NT2/D1 (cell line): ENCODE data around the gene RUNX1.

ENCODE experiments used
- DNase-seq: peaks from one replicate; pipeline ENCODE4 v3.0.0-alpha.2; 2011; ENCODE audit warnings: low read depth, low spot score
- H3K27me3 ChIP-seq: 2 replicates; pipeline ENCODE4 v1.6.0; 2011; ENCODE audit warnings: mild to moderate bottlenecking; ENCODE audit not compliant: insufficient read length, insufficient read depth
- H3K36me3 ChIP-seq: 2 replicates; pipeline ENCODE4 v1.6.1; 2011; ENCODE audit warnings: mild to moderate bottlenecking, low read length, mixed read lengths; ENCODE audit not compliant: insufficient read depth, insufficient read length
- H3K4me1 ChIP-seq: 2 replicates; pipeline ENCODE4 v1.5.1; 2011; ENCODE audit not compliant: insufficient read depth, insufficient read length
- H3K4me3 ChIP-seq: 2 replicates; pipeline ENCODE4 v1.5.1; 2011; ENCODE audit warnings: low read depth; ENCODE audit not compliant: insufficient read length
- H3K9ac ChIP-seq: 2 replicates; pipeline ENCODE4 v1.6.0; 2011; ENCODE audit warnings: low read depth; ENCODE audit not compliant: insufficient read length
- H3K9me3 ChIP-seq: 2 replicates; pipeline ENCODE4 v1.5.1; 2011; ENCODE audit warnings: mild to moderate bottlenecking, low read length; ENCODE audit not compliant: insufficient read depth
- SUZ12 ChIP-seq: IDR thresholded peaks from 2 replicates; pipeline ENCODE4 v1.6.1; 2011; ENCODE audit not compliant: insufficient read length, insufficient read depth; ENCODE audit errors: extremely low read depth
- YY1 ChIP-seq: IDR thresholded peaks from 2 replicates; pipeline ENCODE4 v1.6.1; 2011; ENCODE audit not compliant: insufficient read length, insufficient read depth
- ZNF274 ChIP-seq: IDR thresholded peaks from 2 replicates; pipeline ENCODE4 v1.6.1; 2011; ENCODE audit warnings: mild to moderate bottlenecking, low read depth, low read length

Gene RUNX1

DNA sequence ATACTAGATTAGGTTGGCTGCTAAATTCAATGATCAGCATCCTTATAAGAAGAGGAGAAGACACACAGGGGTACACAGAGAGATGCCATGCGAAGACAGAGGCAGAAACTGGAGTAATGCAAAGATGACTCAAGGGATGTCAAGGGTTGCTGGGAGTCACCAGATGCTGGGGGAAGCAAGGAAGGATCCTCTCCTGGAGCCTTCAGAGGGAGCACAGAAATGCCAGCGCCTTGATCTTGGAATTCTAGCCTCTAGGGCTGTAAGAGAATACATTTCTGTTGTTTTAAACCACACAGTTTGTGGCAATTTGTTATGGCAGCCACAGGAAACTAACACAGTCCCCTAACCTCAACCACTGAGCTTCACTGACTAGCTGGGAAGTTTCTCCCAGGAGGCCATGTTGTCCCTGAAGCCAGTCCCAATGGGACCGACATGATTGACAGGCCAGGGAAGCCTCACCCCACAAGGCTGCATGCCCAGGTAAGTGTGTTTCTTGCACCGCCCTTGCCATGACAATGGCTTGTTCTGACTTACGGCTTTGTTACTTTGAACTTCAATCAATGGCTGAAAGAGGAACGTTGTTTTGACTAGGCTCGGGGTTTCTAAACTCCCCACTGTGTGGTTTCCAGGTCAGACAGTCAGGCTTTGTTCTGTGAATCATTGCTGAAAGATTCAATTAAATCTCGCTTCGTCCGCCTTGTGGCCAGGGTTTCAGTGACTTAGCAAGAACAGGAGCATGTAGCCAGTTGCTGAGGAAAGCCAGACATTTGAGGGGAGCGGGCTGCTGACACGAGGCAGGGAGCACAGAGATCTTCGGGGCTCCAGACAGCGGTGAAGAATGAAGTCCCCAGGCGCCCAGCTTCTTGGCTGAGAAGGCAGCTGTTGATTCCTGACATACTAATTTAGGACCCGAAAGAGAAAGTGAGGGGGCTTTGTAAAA is 62.3 kb downstream of the RUNX1 start:
- Histone ChIP-seq H3K9me3 (no peaks in the 10 kb centered on the region), H3K4me3 (no peak overlapping the region), H3K4me1 (peaks cover 6% of the 10 kb centered on the region), H3K27me3 (peaks cover 27% of the 10 kb centered on the region), H3K9ac (no peak overlapping the region), H3K36me3 (no peaks in the 10 kb centered on the region)
- TF ChIP-seq SUZ12 (no peak), YY1 (peak; percentile 16), ZNF274 (no peak)
- DNase-seq = peak; percentile 54

DNA sequence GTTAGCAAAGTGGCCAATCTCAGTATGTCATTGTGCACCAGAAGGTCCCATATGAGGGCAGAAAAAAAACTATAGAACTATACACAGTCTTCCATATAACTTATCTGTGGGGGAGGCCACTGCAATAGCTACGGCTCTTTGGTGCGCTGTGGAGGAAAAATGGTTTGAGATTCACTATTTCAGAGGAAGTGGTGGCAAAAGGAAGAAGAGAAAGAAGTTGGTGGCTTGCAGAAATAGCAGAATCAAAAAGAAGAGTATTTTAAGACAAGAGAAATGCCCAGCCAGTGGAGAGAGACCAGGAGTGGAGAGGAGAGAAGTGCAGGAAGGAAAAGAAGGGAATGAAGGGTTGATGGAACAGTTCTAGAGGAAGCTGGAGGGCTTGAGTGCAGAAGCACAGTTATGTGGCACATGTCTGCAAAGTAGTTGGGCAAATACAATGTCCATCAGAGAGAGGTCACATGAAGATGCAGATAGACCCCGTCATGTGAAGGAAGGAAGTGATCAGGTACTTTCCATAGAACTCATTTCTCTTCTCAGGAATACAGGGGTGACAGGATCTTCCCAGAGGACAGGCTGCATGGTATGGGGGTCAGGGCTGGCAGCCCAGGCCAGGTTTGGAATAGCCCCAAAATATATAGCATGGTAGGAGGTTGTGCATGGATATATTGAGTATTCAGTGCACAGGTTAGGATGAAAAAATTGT is 64.6 kb downstream of the RUNX1 start:
- Histone ChIP-seq H3K4me3 (no peak overlapping the region), H3K27me3 (peaks cover 23% of the 10 kb centered on the region), H3K9ac (no peak overlapping the region), H3K4me1 (peaks cover 6% of the 10 kb centered on the region), H3K9me3 (no peaks in the 10 kb centered on the region), H3K36me3 (no peaks in the 10 kb centered on the region)
- TF ChIP-seq ZNF274 = no peak
- no peak for TF ChIP-seq YY1
- no peak for TF ChIP-seq SUZ12
- no peak for DNase-seq

DNA sequence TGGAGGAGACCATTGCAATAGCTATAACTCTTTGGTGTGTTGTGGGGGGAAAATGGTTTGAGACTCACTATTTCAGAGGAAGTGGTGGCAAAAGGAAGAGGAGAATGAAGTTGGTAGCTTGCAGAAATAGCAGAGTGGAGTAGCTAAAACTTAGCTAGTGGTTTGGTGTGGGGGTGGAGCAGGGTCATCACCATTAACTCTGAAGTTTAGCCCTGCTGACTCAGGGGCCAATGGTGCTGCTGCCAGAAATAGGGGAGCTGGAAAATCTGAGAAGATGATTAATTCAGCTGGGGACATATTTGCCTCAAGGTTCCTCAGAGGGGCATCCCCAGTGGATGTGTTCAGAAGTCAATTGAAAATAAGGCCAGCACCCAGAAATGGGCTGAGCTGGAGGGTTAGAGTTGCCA is 65.4 kb downstream of the RUNX1 start:
- peaks cover 6% of the 10 kb centered on the region for H3K4me1 ChIP-seq
- no peak overlapping the region for H3K9ac ChIP-seq
- H3K9me3 ChIP-seq = no peaks in the 10 kb centered on the region
- no peak for DNase-seq
- no peaks in the 10 kb centered on the region for H3K36me3 ChIP-seq
- H3K4me3 ChIP-seq = no peak overlapping the region
- no peak for TF ChIP-seq SUZ12
- TF ChIP-seq YY1 = no peak
- TF ChIP-seq ZNF274 = no peak
- H3K27me3 ChIP-seq = peaks cover 19% of the 10 kb centered on the region

DNA sequence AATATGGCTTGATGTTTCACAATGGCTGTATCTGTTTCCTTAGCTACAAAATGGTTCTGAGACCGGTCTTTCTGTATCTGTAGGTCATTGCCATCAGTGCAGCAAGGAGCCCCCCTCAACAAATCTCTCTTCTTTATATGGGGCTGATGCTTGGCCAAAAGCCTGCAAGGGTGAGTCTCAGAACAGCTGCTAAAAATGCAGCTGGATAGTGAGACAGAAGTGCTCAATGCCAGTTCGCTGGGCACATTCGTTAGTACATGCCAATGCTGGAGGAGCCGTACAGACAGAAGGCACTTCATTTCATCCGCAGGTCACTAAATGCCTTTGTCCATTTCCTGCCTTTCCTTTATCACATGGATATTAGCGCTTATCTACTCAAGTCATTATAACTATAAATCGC is 67.3 kb downstream of the RUNX1 start:
- Histone ChIP-seq H3K4me1 (peaks cover 6% of the 10 kb centered on the region), H3K9ac (no peak overlapping the region), H3K4me3 (no peak overlapping the region), H3K27me3 (peaks cover 2% of the 10 kb centered on the region), H3K9me3 (no peaks in the 10 kb centered on the region), H3K36me3 (no peaks in the 10 kb centered on the region)
- no peak for TF ChIP-seq SUZ12
- TF ChIP-seq YY1 = no peak
- TF ChIP-seq ZNF274 = no peak
- DNase-seq = no peak

- no peaks in the 10 kb centered on the region for H3K36me3 ChIP-seq
- no peak overlapping the region for H3K4me3 ChIP-seq
- H3K9ac ChIP-seq = no peak overlapping the region
- peaks cover 2% of the 10 kb centered on the region for H3K27me3 ChIP-seq
- no peak for DNase-seq
- TF ChIP-seq YY1 (no peak), SUZ12 (no peak), ZNF274 (no peak)
- H3K4me1 ChIP-seq = peaks cover 3% of the 10 kb centered on the region
- no peaks in the 10 kb centered on the region for H3K9me3 ChIP-seq
Observed at GRCh38 chr21:34980423-34981115, 68.5 kb downstream of the RUNX1 start.

DNA sequence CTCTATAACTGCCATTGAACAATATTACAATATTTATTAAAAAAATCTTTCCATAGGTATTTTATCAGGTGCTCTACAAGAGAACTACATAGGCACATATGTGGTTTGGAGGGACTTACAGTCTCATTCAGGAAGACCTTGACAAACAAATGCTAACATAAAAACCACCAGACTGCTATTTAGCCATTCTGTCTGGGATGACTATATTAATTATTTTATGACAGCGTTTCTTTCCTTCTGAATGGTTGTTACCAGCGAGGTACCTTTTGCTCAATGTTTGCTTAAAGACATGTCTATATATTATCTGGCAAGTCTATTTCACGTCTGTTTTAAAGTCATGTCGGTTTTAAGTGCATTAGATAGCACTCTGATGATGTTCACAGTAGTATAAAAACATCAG is 69.7 kb downstream of the RUNX1 start:
- no peak overlapping the region for H3K9ac ChIP-seq
- no peak overlapping the region for H3K4me3 ChIP-seq
- no peak for TF ChIP-seq ZNF274
- no peak for TF ChIP-seq YY1
- H3K9me3 ChIP-seq = no peaks in the 10 kb centered on the region
- peaks cover 3% of the 10 kb centered on the region for H3K4me1 ChIP-seq
- no peaks in the 10 kb centered on the region for H3K36me3 ChIP-seq
- no peak for DNase-seq
- H3K27me3 ChIP-seq = no peaks in the 10 kb centered on the region

DNA sequence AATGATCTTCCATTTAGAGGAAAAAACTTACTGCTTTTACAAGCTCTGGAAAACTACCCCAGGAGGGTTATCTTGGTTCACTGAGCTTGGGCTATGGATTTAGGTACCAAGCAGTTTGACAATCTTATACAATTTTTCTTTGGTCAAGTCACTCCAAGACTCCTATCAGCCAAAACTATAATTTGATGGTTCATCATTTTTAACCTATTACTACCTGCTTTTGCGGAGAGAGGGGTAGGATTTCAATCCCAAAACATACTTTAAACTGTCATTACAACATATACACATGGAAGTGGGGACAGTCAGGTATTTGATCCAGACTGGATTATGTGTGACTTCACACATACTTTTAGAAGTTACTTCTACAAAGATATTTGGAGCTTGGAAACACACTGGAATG is 71.8 kb downstream of the RUNX1 start:
- H3K4me3 ChIP-seq = no peak overlapping the region
- no peaks in the 10 kb centered on the region for H3K36me3 ChIP-seq
- no peaks in the 10 kb centered on the region for H3K4me1 ChIP-seq
- no peak overlapping the region for H3K9ac ChIP-seq
- H3K27me3 ChIP-seq = no peaks in the 10 kb centered on the region
- no peaks in the 10 kb centered on the region for H3K9me3 ChIP-seq
- no peak for TF ChIP-seq SUZ12
- TF ChIP-seq YY1 = no peak
- TF ChIP-seq ZNF274 = no peak
- no peak for DNase-seq
